Measurements from ENCODE around the gene LRGUK.
"Not testable (repeated sequence)": the region's sequence is repeated elsewhere in the genome, so short reads cannot be mapped to it uniquely, and the experiment has no call there.

Gene LRGUK, protein sequence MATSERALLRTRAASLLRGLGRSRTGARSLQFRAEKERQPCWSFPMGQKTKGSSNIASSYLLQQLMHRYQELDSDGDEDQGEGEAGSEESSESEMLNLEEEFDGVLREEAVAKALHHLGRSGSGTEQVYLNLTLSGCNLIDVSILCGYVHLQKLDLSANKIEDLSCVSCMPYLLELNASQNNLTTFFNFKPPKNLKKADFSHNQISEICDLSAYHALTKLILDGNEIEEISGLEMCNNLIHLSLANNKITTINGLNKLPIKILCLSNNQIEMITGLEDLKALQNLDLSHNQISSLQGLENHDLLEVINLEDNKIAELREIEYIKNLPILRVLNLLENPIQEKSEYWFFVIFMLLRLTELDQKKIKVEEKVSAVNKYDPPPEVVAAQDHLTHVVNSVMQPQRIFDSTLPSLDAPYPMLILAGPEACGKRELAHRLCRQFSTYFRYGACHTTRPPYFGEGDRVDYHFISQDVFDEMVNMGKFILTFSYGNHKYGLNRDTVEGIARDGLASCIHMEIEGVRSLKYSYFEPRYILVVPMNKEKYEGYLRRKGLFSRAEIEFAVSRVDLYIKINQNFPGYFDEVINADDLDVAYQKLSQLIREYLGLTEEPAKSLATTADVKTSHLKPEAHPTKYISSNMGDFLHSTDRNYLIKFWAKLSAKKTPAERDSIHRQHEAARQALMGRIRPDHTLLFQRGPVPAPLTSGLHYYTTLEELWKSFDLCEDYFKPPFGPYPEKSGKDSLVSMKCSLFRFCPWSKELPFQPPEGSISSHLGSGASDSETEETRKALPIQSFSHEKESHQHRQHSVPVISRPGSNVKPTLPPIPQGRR
- total RNA-seq: 0 to 0.27 reads per million in 2 donors

DNA sequence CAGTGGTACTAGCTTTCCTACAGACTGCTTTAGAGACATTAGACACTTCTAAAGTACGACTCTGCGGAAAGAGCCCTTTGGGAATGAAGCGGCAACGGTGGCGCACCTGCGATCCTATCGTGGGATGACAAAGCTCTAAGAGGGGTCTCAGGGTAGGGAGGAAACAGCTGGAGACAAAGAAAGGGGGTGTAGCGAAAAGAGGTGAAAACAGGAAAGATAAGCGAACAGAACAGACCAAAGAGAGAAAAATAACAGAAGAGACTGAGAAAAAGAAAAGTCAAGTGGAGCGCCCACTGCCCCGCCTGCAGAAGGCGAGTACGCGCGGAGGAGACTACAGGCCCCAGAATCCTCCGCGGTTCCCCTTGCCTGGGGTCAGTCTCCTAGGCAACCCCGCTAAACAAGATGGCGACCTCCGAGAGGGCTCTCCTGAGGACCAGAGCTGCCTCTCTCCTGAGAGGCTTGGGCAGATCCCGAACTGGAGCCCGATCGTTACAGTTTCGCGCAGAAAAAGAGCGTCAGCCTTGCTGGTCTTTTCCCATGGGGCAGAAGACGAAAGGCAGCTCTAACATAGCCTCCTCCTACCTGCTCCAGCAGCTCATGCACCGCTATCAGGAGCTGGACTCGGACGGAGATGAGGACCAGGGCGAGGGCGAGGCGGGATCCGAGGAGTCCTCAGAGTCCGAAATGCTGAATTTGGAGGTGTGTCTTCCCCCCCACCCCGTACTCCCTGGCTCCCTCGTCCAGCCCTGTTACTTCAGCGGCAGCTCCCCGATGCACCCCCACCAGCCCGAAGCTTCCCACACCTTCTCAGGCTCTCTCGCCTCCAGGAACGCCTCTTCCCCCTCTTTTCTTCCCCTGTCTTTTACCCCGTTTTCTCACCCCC, at the start of gene LRGUK:
LRGUK (plus strand) TSS at position 375 of the 883 bp plus-strand sequence; CDS start at position 403, 28 bp downstream.
- peak; percentile 30 to 79 (median 64) for DNase-seq

- DNase-seq: not testable (repeated sequence)
Observed at GRCh38 chr7:134077560-134077959, 49.6 kb upstream of the LRGUK start.

- no peak for DNase-seq
Observed at GRCh38 chr7:134078991-134079390, 48.1 kb upstream of the LRGUK start.

DNA sequence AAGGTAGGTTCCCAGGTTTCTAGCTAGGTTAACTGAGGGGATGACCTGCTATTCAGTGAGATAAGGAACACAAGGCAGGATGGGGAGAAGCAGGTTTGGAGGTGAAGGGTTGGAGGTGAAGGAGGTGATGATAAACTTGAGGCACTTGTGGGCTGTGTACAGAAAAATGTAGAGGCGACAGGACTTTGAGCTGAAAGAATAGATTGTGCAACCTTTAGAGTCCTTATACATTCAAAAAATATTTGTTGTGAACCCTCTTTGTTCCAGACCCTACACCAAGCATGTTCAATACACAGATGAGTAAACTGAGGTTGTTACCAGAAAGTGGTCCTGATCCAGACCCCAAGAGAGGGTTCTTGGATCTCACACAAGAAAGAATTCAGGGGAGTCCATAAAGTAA, 45.4 kb upstream of the LRGUK start:
- DNase-seq: no peak

GRCh38 chr7:134083766-134084487, 43.2 kb upstream of the LRGUK start:
- DNase-seq: no peak

DNA sequence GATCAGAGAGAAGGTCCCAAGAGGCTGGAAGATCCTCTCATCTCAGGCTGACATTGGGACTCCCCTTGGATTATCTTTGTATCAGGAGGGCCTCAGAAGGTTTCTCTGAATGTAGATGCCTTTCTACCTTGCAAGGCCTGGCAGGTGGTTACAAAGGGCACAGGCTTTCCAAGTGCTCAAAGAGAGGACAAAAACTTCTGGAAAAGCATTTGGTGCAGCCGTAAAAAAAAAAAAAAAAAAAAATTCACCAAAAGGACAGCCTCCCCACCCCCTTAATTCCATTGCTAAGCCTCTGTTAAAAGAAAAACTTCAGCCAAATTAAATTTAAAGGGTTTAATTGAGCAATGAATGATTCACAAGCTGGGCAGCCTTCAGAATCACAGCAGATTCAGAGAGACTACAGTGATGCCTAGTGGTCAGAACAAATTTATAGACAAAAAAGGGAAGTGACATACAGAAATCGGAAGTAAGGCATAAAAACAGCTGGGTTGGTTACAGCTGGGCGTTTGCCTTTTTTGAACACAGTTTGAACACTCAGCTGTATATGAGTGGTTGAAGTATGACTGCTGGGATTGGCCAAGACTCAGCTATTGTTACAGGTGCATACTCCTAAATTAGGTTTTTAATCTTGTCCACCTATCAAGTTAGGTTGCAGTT, 42.5 kb upstream of the LRGUK start:
- DNase-seq: no peak

DNA sequence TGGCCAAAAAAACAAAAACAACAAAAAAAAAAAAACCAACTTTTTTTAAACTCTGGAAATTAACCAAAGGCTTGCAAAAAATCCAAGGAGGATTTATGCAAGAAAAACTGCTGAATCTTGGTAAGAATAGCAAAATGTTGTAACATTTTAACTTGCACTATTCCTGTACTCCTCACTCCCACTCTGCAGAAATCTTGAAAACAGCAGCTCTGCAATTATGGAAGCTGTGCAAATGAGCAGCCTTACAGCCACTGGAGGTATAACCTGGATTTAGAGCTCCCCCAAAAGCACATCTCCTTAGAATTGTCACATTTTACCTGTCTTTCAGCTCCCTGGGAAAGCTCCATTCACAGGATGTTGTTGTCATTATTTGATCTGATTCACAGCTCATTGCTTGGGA, 41.8 kb upstream of the LRGUK start:
- DNase-seq: no peak

- no peak for DNase-seq
Observed at GRCh38 chr7:134086998-134087735, 40.0 kb upstream of the LRGUK start.

- no peak for DNase-seq
Observed at GRCh38 chr7:134088199-134088598, 38.9 kb upstream of the LRGUK start.

GRCh38 chr7:134089446-134089845, 37.7 kb upstream of the LRGUK start:
- DNase-seq: no peak

GRCh38 chr7:134098072-134098471, 29.1 kb upstream of the LRGUK start:
- DNase-seq: no peak

DNA sequence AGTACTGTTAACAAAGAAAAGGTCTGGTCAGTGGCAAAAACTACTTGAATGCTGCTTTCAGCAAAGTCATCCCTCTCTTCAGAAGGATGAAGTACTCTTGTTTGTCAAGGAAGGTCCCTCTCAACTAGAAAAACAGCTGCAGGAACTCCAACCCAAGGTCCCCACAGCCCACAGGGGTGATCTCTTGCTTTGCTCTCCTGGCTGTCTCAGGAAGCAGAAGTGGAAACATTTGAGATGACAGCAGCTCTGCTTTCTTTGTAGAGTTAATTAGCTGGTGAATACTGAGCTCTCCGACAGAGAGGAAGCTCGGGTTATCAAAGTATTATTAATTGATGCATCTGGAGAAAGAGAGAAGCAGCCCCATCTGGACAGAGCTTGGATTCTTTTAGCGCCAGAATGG, 25.4 kb upstream of the LRGUK start:
- no peak for DNase-seq

DNA sequence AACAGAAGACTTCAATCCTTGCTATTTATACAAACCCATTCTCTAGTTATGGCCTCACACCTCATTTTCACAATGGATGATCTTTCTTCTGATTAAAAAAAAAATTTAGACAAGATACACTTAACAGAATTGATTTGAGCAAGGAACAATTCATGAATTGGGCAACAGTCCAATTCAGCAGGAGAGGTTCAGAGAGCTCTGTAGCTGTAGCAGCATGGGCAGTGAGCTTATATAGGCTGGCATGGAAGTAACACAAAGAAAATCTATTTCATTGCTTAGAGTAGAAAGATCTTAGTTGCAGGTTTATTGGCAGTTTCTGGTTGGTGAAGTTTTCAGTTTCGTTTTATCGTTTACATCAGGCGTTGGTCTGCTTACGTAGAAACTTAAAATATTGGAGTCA, 23.0 kb upstream of the LRGUK start:
- peak in 1 of 5 experiments; percentile 16 for DNase-seq

DNA sequence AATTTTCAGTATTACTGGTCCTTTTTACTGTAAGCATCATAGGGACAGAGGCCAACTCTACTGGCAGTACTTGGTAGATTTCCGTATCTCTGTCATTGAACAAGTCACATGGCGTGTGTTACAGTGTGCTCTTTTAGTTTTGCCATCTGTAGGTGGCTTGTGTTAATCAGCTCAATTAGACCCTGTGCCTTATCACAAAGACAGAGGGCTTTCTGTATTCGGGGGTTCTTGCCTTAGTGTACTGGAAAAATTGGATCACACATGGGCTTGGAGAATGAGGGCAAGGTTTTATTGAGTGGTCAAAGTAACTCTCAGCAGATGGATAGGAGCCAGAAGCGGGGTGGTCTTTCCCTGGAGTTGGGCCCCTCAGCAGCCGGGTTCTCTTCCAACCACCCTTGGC, 21.3 kb upstream of the LRGUK start:
- DNase-seq: no peak

DNA sequence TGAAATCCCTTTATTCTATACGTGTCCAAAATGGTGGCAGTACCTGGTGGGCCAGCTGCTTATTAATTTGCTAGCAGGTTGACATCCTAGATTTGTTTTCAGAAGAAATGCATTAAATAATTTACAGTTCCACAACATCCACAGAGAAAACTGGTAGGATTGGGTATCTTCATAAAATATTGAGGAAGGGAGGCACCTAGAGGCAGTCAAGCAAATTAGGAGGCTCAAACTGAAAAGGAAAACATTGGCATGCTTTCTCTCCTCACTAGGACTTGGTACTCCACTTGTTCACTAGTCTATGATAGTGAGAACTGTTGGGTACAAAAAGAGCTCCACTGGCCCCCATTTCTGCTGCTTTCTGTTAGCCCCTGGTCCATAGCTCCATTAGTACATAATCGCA, 18.3 kb upstream of the LRGUK start:
- no peak for DNase-seq

DNA sequence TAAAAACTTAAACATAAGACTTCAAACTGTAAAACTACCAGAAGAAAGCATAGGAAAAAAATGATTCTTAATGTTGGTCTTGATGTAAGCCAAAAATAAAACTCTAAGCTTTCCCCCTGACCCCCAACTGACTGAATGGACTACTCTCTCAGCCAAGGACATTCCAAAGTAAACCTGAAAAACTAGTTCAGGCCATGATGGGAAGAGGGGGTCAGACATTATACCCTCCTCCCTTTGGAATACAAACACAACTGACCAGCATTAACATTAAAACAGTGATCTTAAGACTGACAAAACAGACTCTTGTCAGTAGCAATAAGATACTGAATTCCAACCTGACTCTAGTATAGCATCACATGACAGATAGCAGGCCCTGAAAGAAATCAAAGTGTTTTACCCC, 13.5 kb upstream of the LRGUK start:
- DNase-seq: no peak

GRCh38 chr7:134114992-134115391, 12.1 kb upstream of the LRGUK start:
- DNase-seq: no peak

- DNase-seq: no peak
Observed at GRCh38 chr7:134120405-134120804, 6.7 kb upstream of the LRGUK start.

DNA sequence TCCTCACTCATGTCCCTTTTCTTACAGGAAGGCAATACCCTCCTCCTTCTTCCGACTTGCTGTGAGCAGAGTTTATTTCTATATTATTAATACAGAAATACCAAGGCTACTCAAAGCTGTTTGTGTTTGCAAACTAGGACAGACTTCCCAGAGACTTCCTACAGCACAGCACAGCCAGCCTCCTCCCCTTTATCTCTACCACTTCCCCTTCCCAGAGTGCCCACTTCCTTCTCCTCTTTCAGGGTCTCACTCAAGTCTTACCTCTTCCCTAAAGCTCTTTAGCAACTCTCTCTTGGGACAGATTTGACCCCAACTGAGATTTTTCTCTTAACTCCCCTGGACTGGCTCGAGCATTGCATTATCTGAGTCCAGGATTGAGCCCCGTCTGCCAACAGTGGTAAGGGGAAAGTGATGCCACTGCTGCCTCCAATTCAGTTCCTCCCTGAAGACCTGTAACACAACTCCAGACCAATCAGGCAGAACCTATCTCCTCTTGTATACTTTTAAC, 5.5 kb upstream of the LRGUK start:
- no peak for DNase-seq

DNA sequence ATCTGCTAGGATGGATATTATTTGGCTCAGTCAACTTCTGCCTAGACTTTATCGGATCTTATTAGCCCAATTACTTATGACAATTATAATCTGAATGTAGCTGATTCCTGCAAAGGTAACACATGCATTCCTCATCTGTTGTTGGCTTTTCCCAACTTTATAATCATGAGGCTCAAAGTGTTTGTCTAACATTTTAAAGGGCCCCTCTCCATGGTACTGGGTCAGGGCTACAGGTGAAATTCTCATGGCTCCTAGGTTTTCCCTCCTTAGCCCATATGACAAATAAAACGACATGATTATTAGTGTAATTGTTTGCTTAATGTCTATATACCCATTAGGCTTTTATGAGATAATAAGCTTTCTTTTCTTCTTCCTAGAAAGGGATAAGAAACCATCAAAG, 4.2 kb upstream of the LRGUK start:
- no peak for DNase-seq

DNA sequence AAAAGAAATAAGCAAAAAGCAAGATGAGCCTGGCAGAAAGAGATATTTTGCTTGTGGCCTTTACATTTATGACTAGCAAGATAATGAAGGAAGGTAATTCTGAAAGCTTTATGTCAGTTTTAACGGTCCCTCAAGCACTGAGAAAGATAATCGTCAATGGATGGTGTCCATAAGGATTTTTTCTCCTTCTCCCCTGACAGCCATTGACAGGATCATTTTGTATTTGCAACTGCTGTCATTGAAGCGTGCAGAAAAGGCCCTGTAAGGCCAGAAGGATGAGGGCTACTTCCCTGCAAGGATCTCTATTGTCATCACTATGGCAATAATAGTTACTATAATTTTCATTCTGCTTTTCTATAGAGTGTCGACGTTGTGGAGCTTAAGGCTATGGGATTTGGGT, 994 bp upstream of the LRGUK start:
- DNase-seq: no peak

Data from T-helper 2 cell (primary cell).